ENCODE data around the gene RAB28. TPM values are rescaled to one million over a fixed set of nuclear protein-coding genes. Genes with fewer than 3 reads are reported as not detected.

The RAB28 gene
- total RNA-seq, 4 donors from 2014 or later = 3.9 to 8.0 (median 6.7) TPM

DNA sequence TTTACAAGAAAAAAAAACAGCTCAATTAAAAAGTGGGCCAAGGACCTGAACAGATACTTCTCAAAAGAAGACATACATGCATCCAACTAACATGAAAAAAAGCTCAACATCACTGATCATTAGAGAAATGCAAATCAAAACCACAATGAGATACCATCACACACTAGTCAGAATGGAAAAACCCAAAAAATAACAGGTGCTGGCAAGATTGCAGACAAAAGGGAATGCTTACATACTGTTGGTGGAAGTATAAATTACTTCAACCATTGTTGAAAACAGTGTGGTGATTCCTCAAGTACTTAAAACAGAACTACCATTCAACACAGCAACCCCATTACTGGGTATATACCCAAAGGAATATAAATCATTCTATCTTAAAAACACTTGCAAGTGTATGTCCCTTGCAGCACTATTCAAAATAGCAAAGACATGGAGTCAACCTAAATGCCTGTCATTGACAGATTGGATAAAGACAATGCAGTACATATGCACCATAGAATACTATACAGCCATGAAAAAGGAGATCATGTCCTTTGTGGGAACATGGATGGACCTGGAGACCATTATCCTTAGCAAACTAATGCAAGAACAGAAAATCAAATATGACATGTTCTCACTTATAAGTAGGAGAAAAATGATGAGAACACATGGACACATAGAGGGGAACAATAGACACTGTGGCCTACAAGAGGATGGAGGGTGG lies 97.6 kb downstream of the RAB28 start:
- Histone ChIP-seq H3K4me1 (peaks cover 0 to 13% of the 10 kb centered on the region in 2 donors), H3K27me3 (no peaks in the 10 kb centered on the region), H3K27ac (no peak overlapping the region), H3K9me3 (no peaks in the 10 kb centered on the region), H3K4me3 (no peak overlapping the region), H3K36me3 (no peaks in the 10 kb centered on the region)
- intact Hi-C loops (cut with DNase I; ENCODE audit: low total_unique reads) = no loop called here
- ATAC-seq (no peak), DNase-seq (no peak)
- in situ Hi-C loops (cut with MboI; ENCODE audit: low sequenced_read_pairs in 4 of 4) = no loop called here
- no peak for TF ChIP-seq POLR2A (IDR thresholded peaks at IDR 0.05)
- TF ChIP-seq, protein P1, sequence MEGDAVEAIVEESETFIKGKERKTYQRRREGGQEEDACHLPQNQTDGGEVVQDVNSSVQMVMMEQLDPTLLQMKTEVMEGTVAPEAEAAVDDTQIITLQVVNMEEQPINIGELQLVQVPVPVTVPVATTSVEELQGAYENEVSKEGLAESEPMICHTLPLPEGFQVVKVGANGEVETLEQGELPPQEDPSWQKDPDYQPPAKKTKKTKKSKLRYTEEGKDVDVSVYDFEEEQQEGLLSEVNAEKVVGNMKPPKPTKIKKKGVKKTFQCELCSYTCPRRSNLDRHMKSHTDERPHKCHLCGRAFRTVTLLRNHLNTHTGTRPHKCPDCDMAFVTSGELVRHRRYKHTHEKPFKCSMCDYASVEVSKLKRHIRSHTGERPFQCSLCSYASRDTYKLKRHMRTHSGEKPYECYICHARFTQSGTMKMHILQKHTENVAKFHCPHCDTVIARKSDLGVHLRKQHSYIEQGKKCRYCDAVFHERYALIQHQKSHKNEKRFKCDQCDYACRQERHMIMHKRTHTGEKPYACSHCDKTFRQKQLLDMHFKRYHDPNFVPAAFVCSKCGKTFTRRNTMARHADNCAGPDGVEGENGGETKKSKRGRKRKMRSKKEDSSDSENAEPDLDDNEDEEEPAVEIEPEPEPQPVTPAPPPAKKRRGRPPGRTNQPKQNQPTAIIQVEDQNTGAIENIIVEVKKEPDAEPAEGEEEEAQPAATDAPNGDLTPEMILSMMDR (IDR thresholded peaks at IDR 0.05 in 4 of 5, conservative IDR thresholded peaks at IDR 0.05 in 1 of 5) = no peak

DNA sequence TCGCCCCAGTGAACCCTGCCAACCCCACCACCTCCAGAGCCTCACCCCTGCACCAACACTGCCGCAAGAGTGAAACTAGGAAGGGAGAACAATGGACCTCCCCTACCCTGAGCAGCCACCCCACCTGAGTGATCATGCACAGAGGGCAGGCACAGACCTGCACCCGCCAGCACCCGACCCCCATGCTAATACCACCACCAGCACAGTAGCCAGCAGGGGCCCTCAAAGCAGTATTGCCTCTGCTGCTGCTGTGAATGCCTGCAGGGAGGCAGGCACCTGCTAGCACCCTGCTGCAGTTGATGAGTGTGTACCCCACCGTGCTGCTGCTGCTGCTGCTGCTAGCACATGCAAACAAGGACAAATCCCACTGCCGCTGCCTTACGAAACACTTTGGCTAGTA lies 100.1 kb downstream of the RAB28 start:
- no peaks in the 10 kb centered on the region for H3K9me3 ChIP-seq
- TF ChIP-seq POLR2A (IDR thresholded peaks at IDR 0.05) = no peak
- TF ChIP-seq, protein P1 (IDR thresholded peaks at IDR 0.05 in 4 of 5, conservative IDR thresholded peaks at IDR 0.05 in 1 of 5) = no peak
- H3K36me3 ChIP-seq = no peaks in the 10 kb centered on the region
- DNase-seq = no peak
- ATAC-seq = no peak
- no peak overlapping the region for H3K27ac ChIP-seq
- H3K27me3 ChIP-seq = no peaks in the 10 kb centered on the region
- in situ Hi-C loops (cut with MboI; ENCODE audit: low sequenced_read_pairs in 4 of 4) = no loop called here
- peaks cover 0 to 13% of the 10 kb centered on the region in 2 donors for H3K4me1 ChIP-seq
- intact Hi-C loops (cut with DNase I; ENCODE audit: low total_unique reads) = no loop called here
- no peak overlapping the region for H3K4me3 ChIP-seq

DNA sequence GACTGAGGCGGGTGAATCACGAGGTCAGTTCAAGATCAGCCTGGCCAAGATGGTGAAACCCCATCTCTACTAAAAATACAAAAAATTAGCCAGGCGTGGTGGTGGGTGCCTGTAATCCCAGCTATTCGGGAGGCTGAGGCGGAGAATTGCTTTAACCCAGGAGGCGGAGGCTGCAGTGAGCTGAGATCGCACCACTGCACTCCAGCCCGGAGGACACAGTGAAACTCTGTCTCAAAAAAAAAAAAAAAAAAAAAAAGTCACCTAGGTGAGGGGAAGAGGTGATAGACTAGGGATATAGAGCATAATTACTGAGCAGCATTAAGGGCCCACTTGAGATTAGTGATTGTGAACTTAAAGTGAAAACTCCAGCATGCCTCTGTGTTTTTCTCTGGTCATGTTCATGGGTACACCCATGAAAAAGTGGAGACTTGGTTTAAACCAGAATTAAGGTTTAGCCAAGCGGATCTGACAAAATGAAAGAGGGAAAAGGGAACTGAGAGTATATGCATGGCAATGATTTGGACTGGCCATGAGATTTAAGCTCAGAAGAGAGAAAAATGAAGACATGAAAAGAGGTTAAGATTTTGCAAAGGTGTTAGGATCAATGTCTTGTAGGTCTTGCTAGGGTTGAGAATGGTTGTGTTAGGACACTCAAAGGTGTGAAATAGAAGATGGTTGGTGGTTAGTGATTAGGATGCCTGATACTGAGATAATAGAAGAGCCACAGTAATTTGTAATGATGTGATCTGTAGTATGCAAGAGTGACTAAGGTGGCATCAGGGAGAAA lies 105.0 kb downstream of the RAB28 start:
- in situ Hi-C loops (cut with MboI; ENCODE audit: low sequenced_read_pairs in 4 of 4) = no loop called here
- peaks cover 0 to 6% of the 10 kb centered on the region in 2 donors for H3K4me1 ChIP-seq
- DNase-seq (no peak), ATAC-seq (no peak)
- no peaks in the 10 kb centered on the region for H3K36me3 ChIP-seq
- intact Hi-C loops (cut with DNase I; ENCODE audit: low total_unique reads) = no loop called here
- H3K9me3 ChIP-seq = no peaks in the 10 kb centered on the region
- H3K27me3 ChIP-seq = no peaks in the 10 kb centered on the region
- H3K27ac ChIP-seq = no peak overlapping the region
- H3K4me3 ChIP-seq = no peak overlapping the region
- TF ChIP-seq, protein P1 (IDR thresholded peaks at IDR 0.05 in 4 of 5, conservative IDR thresholded peaks at IDR 0.05 in 1 of 5) = no peak
- no peak for TF ChIP-seq POLR2A (IDR thresholded peaks at IDR 0.05)

DNA sequence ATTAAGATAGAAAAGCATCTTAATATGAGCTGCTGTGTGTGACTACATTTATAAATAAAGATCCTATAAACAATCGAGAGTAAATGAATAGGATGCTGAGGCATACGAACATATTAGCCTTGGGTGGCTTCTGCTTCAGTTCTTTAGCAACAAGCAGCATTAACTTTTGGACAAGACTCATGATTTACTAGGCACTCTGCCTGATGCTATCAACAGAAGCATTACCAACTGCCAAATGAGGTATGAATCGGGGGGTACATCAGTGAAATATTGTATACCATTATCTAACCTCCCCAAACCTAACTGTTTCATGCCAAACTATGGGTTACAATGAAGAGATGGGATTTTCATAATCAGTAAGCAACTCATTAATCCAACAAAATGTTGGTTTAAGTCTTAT lies 113.1 kb downstream of the RAB28 start:
- Histone ChIP-seq H3K36me3 (no peaks in the 10 kb centered on the region), H3K27me3 (no peaks in the 10 kb centered on the region), H3K4me1 (no peaks in the 10 kb centered on the region), H3K9me3 (no peaks in the 10 kb centered on the region), H3K27ac (no peak overlapping the region), H3K4me3 (no peak overlapping the region)
- DNase-seq (no peak), ATAC-seq (no peak)
- TF ChIP-seq POLR2A (IDR thresholded peaks at IDR 0.05) = no peak
- TF ChIP-seq, protein P1 (IDR thresholded peaks at IDR 0.05 in 4 of 5, conservative IDR thresholded peaks at IDR 0.05 in 1 of 5) = no peak
- intact Hi-C loops (cut with DNase I; ENCODE audit: low total_unique reads) = no loop called here
- in situ Hi-C loops (cut with MboI; ENCODE audit: low sequenced_read_pairs in 4 of 4) = no loop called here

All from gastrocnemius medialis (tissue), 4 donors.